ENCODE data around the gene CREB5. TPM values are rescaled to one million over a fixed set of nuclear protein-coding genes. Genes with fewer than 3 reads are reported as not detected.

Gene CREB5
- total and polyA plus RNA-seq, 2 of the 13 experiments (the other 11 are each of a cell fraction or from before 2014, with no cell fraction given), result 0.38 to 0.71 TPM

GRCh38 chr7:28542410-28542809 is 130.1 kb downstream of the CREB5 start:
- FAIRE-seq, result no peak
- POLR2A ChIA-PET, result no interaction called here
- TF ChIP-seq HDAC1 (CRISPR knock-in tag; IDR thresholded peaks at IDR 0.05) (no peak), IKZF5 (CRISPR knock-in tag; IDR thresholded peaks at IDR 0.05) (no peak), RXRA (CRISPR knock-in tag; IDR thresholded peaks at IDR 0.05) (no peak), ZNF777 (CRISPR knock-in tag; IDR thresholded peaks at IDR 0.05) (no peak), ZNF20 (CRISPR knock-in tag; IDR thresholded peaks at IDR 0.05) (no peak), THAP11 (CRISPR knock-in tag; IDR thresholded peaks at IDR 0.05) (no peak), ISX (CRISPR knock-in tag; conservative IDR thresholded peaks at IDR 0.05) (no peak), RFX3 (CRISPR knock-in tag; IDR thresholded peaks at IDR 0.05) (no peak), KLF13 (CRISPR knock-in tag; IDR thresholded peaks at IDR 0.05) (no peak), ZNF34 (CRISPR knock-in tag; IDR thresholded peaks at IDR 0.05; ENCODE audit: borderline replicate concordance) (no peak), PHF8 (CRISPR knock-in tag; IDR thresholded peaks at IDR 0.05) (no peak), ZBTB4 (CRISPR knock-in tag; IDR thresholded peaks at IDR 0.05; ENCODE audit: borderline replicate concordance) (no peak), CCAR2 (optimal IDR thresholded peaks at IDR 0.05; ENCODE audit: low read depth, low read length) (no peak), TAF15 (IDR thresholded peaks at IDR 0.05; ENCODE audit: low read depth, low read length, poor library complexity, severe bottlenecking) (no peak), ZNF672 (CRISPR knock-in tag; IDR thresholded peaks at IDR 0.05) (no peak), HNRNPLL (IDR thresholded peaks at IDR 0.05; ENCODE audit: low read depth, low read length, poor library complexity, severe bottlenecking) (no peak), ZNF329 (CRISPR knock-in tag; IDR thresholded peaks at IDR 0.05; ENCODE audit: low read depth) (no peak)
- Histone ChIP-seq H3K4me1 (ENCODE audit: insufficient read depth, low read length) (no peaks in the 10 kb centered on the region), H3K27me3 (ENCODE audit: control insufficient read depth in 1 of 2, insufficient read depth in 2 of 2, low read length in 2 of 2) (0 out of 5 replicates have a peak, but pooled peaks cover 0 to 1% of the 10 kb centered on the region in 2 experiments), H4K20me1 (ENCODE audit: insufficient read depth, low read length) (no peaks in the 10 kb centered on the region), H3K9me3 (ENCODE audit: low read length) (no peaks in the 10 kb centered on the region), H2AFZ (ENCODE audit: low read length) (no peak overlapping the region), H3K27ac (ENCODE audit: extremely low read length, insufficient read depth, low read length) (no peak overlapping the region), H3K4me2 (ENCODE audit: low read depth, low read length) (no peak overlapping the region), H3K79me2 (ENCODE audit: insufficient read depth, low read length) (no peaks in the 10 kb centered on the region), H3K4me3 (replicated peaks in 1 of 3; ENCODE audit: insufficient read depth in 1 of 3, low read depth in 2 of 3, low read length in 3 of 3) (no peak overlapping the region), H3K9ac (ENCODE audit: insufficient read depth, low read depth, low read length) (no peak overlapping the region), H3K36me3 (replicated peaks in 1 of 2; ENCODE audit: control insufficient read depth in 1 of 2, insufficient read depth in 2 of 2, low read length in 2 of 2) (no peaks in the 10 kb centered on the region)
- CTCF ChIA-PET (ENCODE audit: low intra/inter-chr PET ratio, low total read pairs), result no interaction called here
- no peak for ATAC-seq
- intact Hi-C loops (cut with micrococcal nuclease; ENCODE audit: unreplicated experiment) (no loop called here), in situ Hi-C loops (cut with HindIII; ENCODE audit: extremely low pct_ligation_motif_present, low pct_unique_long_range_greater_than_20kb) (no loop called here)
- no TSS peak for BruUV-seq (replicated peaks)
- no peak for DNase-seq (ENCODE audit: low spot score)
- WGBS (ENCODE audit: low lambda C conversion rate), result 24% methylated on average over 3 of the region's 3 CpGs
